GM12878 (cell line): ENCODE results near the gene VARS1. TPM values are rescaled to one million over a fixed set of nuclear protein-coding genes. Genes with fewer than 3 reads are reported as not detected.

Source experiments
- ATAC-seq: fragments of 200-7000 bp; cut with Tn5 transposase; 3 replicates; pipeline ENCODE4 v1.9.1; 2020; ENCODE audit warnings: mild to moderate bottlenecking, moderate library complexity
- BruUV-seq: library from RNA; stranded (reverse); fragments of 400-500 nt; replicated peaks from 2 replicates; lab custom pipeline; 2021; lab: Mats Ljungman, UMichigan
- CTCF ChIA-PET: fragments of 300-600 bp; sonication (Branson Sonifier 250); formaldehyde crosslinking; extraction: SDS; loops from one replicate; lab custom pipeline; 2021; ENCODE audit warnings: inconsistent platforms; lab: Yijun Ruan, JAX
- POLR2A ChIA-PET: fragments of 350-600 bp; formaldehyde crosslinking; extraction: SDS; loops from one replicate; lab custom pipeline; 2021; ENCODE audit warnings: inconsistent platforms; lab: Charles Lee
- RAD21 ChIA-PET: fragments of 300-600 bp; sonication (Branson Sonifier 250); formaldehyde crosslinking; loops from one replicate; lab custom pipeline; 2023; ENCODE audit warnings: antibody characterized with exemption; ENCODE audit not compliant: unreplicated experiment; lab: Charles Lee
- SMC1A ChIA-PET: fragments of 300-600 bp; sonication (Branson Sonifier 250); formaldehyde crosslinking; loops from one replicate; lab custom pipeline; 2023; ENCODE audit not compliant: unreplicated experiment, uncharacterized antibody; lab: Charles Lee
- DNase-seq: peaks from one replicate; pipeline ENCODE4 v3.0.0-alpha.2; 2011; ENCODE audit warnings: low read depth, low spot score
- FAIRE-seq: peaks from 3 replicates; lab custom pipeline; 2011; peaks lifted over from hg19 to GRCh38; lab: Jason Lieb, UNC
- H2AFZ ChIP-seq: 2 replicates; pipeline ENCODE4 v1.6.0; 2011; ENCODE audit warnings: low read depth, low read length, control low read depth; ENCODE audit not compliant: control insufficient read depth
- H3K27ac ChIP-seq: 2 replicates; pipeline ENCODE4 v1.5.1; 2011; ENCODE audit warnings: control low read depth; ENCODE audit not compliant: control insufficient read depth, insufficient read depth
- H3K27me3 ChIP-seq, 2 experiments: replicated peaks in 1 of 2; 2 replicates each; pipeline versions ENCODE4 v1.6.0 to v1.6.1; 2011; ENCODE audit warnings: low read length in 1 of 2; ENCODE audit not compliant: control insufficient read depth in 2 of 2, insufficient read depth in 2 of 2
- H3K36me3 ChIP-seq, 2 experiments: 2 replicates each; pipeline ENCODE4 v1.5.1; 2011; ENCODE audit warnings: low read length in 1 of 2; ENCODE audit not compliant: control insufficient read depth in 2 of 2, insufficient read depth in 2 of 2
- H3K4me1 ChIP-seq: 2 replicates; pipeline ENCODE4 v1.6.1; 2011; ENCODE audit warnings: mild to moderate bottlenecking, low read length, moderate library complexity, mixed read lengths; ENCODE audit not compliant: control insufficient read depth, insufficient read depth
- H3K4me2 ChIP-seq: 2 replicates; pipeline ENCODE4 v1.6.0; 2011; ENCODE audit warnings: control low read depth; ENCODE audit not compliant: control insufficient read depth, insufficient read depth
- H3K4me3 ChIP-seq: fragments of 200-600 bp; sonication (generic); 2 replicates; pipeline ENCODE4 v1.5.1; 2016
- H3K79me2 ChIP-seq: 2 replicates; pipeline ENCODE4 v1.6.0; 2011; ENCODE audit warnings: low read length; ENCODE audit not compliant: control insufficient read depth, insufficient read depth
- H3K9ac ChIP-seq: 2 replicates; pipeline ENCODE4 v1.8.0; 2011; ENCODE audit warnings: low read length, control low read depth, mixed read lengths; ENCODE audit not compliant: control insufficient read depth, insufficient read depth
- H3K9me3 ChIP-seq: replicated peaks from 3 replicates; pipeline ENCODE4 v1.5.1; 2011; ENCODE audit warnings: mild to moderate bottlenecking, low read length; ENCODE audit not compliant: control insufficient read depth, insufficient read depth
- H4K20me1 ChIP-seq: 2 replicates; pipeline ENCODE4 v1.6.0; 2011; ENCODE audit not compliant: control insufficient read depth, insufficient read depth
- CREB1 ChIP-seq: IDR thresholded peaks from 2 replicates; pipeline ENCODE4 v1.6.1; 2012; ENCODE audit warnings: low read depth, mild to moderate bottlenecking, inconsistent platforms
- CUX1 ChIP-seq: IDR thresholded peaks from 2 replicates; pipeline ENCODE4 v1.6.1; 2012; ENCODE audit warnings: improper control_type of control experiment, low read depth, low read length; ENCODE audit not compliant: insufficient replicate concordance
- ESRRA ChIP-seq: IDR thresholded peaks from 2 replicates; pipeline ENCODE4 v1.6.1; 2012; ENCODE audit warnings: mild to moderate bottlenecking, low read length, improper control_type of control experiment
- HSF1 ChIP-seq: fragments of 150-350 bp; IDR thresholded peaks from 2 replicates; pipeline ENCODE4 v1.6.1; 2014; ENCODE audit warnings: mild to moderate bottlenecking, low read depth, low read length
- KLF5 ChIP-seq: fragments of 450-650 bp; IDR thresholded peaks from 2 replicates; pipeline ENCODE4 v1.6.1; 2014; ENCODE audit warnings: mild to moderate bottlenecking; ENCODE audit not compliant: partially characterized antibody
- PAX5 ChIP-seq: IDR thresholded peaks from 2 replicates; pipeline ENCODE4 v1.6.1; 2011; ENCODE audit warnings: low read depth, low read length, borderline replicate concordance
- SMAD1 ChIP-seq: fragments of 450-650 bp; IDR thresholded peaks from 2 replicates; pipeline ENCODE4 v1.6.1; 2018; ENCODE audit warnings: mild to moderate bottlenecking, low read depth; ENCODE audit not compliant: partially characterized antibody
- STAT1 ChIP-seq: fragments of 450-650 bp; conservative IDR thresholded peaks from 2 replicates; pipeline ENCODE4 v1.6.1; 2014; ENCODE audit warnings: antibody characterized with exemption, mild to moderate bottlenecking
- TBL1XR1 ChIP-seq: IDR thresholded peaks from 2 replicates; pipeline ENCODE4 v1.6.1; 2012; ENCODE audit warnings: low read depth, low read length, improper control_type of control experiment
- WRNIP1 ChIP-seq: IDR thresholded peaks from 2 replicates; pipeline ENCODE4 v1.6.1; 2011; ENCODE audit warnings: low read depth, low read length, improper control_type of control experiment, borderline replicate concordance
- ZBTB33 ChIP-seq: fragments of 450-650 bp; IDR thresholded peaks from 2 replicates; pipeline ENCODE4 v1.6.1; 2017; ENCODE audit warnings: mild to moderate bottlenecking
- ZSCAN29 ChIP-seq: fragments of 450-650 bp; IDR thresholded peaks from 2 replicates; pipeline ENCODE4 v1.6.1; 2017; ENCODE audit warnings: mild to moderate bottlenecking, moderate library complexity
- ZZZ3 ChIP-seq: IDR thresholded peaks from 2 replicates; pipeline ENCODE4 v1.6.1; 2011; ENCODE audit warnings: low read depth; ENCODE audit not compliant: control insufficient read depth, insufficient read length
- WGBS: methylation state at CpG from one replicate; pipeline ENCODE4 v1.1.6; 2016; ENCODE audit warnings: low lambda C conversion rate; ENCODE audit not compliant: insufficient replicate concordance, insufficient coverage; ENCODE audit errors: missing lambda C conversion rate; 5-methylcytosine and 5-hydroxymethylcytosine counted together
- in situ Hi-C: fragments of 300-500 bp; cut with MboI; formaldehyde crosslinking; loops from 9 replicates; pipeline ENCODE4 v1.14.3; 2018; ENCODE audit warnings: mixed read lengths
- intact Hi-C: fragments of 100-400 bp; cut with micrococcal nuclease; formaldehyde crosslinking; loops from one replicate; pipeline ENCODE4 v1.14.2; 2022; ENCODE audit not compliant: unreplicated experiment
- polyA plus RNA-seq, 11 experiments: library from polyadenylated mRNA; depleted of rRNA in 4 of 11; unstranded in 6 of 11; stranded (reverse) in 5 of 11; fragments of >200 nt; fragmentation: Nextera tagmentation in 4 of 11; fragmentation: Illumina TruSeq in 1 of 11; extraction: Ambion mirVana in 4 of 11; extraction: Trizol in 1 of 11; gene quantifications; 1 replicate in 1 of 11; 2 replicates in 10 of 11; pipeline versions ENCODE4 v1.2.1 to v1.2.3, GENCODE V29; 2011 to 2016; ENCODE audit warnings: inconsistent platforms in 2 of 11, missing spikeins in 2 of 11, low read depth in 1 of 11
- total RNA-seq, 4 experiments: library from RNA; depleted of rRNA in 3 of 4; stranded (reverse); fragments of >200 nt in 3 of 4; fragmentation: Illumina TruSeq in 1 of 4; extraction: Trizol in 1 of 4; gene quantifications; 2 replicates each; pipeline versions ENCODE4 v1.2.1 to v1.2.3, GENCODE V29; 2013 to 2021

VARS1 gene
- total and polyA plus RNA-seq, 10 of the 15 experiments (the other 5 are each of a cell fraction or from before 2014, with no cell fraction given) = 1.2 to 243 (median 80.7) TPM

GRCh38 chr6:31778193-31778592, 17.4 kb downstream of the VARS1 start:
- ChIA-PET POLR2A (interaction anchor here (1.0 to 3.2 kb wide), 7 partner anchors 12 to 114 kb away, joined by 3 to 12 read pairs (median 5); partner anchors contain the start of genes HSPA1A, HSPA1L, LSM2 and VARS1), RAD21 (interaction anchor here (1.1 to 2.1 kb wide), 2 partner anchors 18 to 52 kb away, joined by 3 to 8 read pairs; no protein-coding TSS in a partner anchor), SMC1A (interaction anchor here (1.1 to 1.2 kb wide), 4 partner anchors 8 to 83 kb away, joined by 3 to 6 read pairs (median 4); partner anchors contain the start of gene VARS1), CTCF (interaction anchor here (1.9 to 4.1 kb wide), 3 partner anchors 10 to 17 kb away, joined by 6 to 12 read pairs (median 8); partner anchors contain the start of gene VARS1)
- Histone ChIP-seq H3K4me2 (no peak overlapping the region), H3K79me2 (no peaks in the 10 kb centered on the region), H3K9me3 (no peaks in the 10 kb centered on the region), H3K4me1 (peaks cover 18% of the 10 kb centered on the region), H3K36me3 (peaks cover 0 to 34% of the 10 kb centered on the region in 2 experiments; a peak in 3 of 4 replicates), H2AFZ (no peak overlapping the region), H3K9ac (no peak overlapping the region), H4K20me1 (no peaks in the 10 kb centered on the region), H3K27me3 (no peaks in the 10 kb centered on the region), H3K4me3 (no peak overlapping the region), H3K27ac (no peak overlapping the region)
- in situ Hi-C loops = no loop called here
- no peak for ATAC-seq
- intact Hi-C loops = loop anchor here (10.0 kb wide), 1 partner anchor 47 kb away; the partner anchor contains the start of gene HSPA1B
- DNase-seq = no peak
- 91% methylated on average over 5 of the region's 5 CpGs for WGBS
- BruUV-seq = no TSS peak
- FAIRE-seq = no peak
- no peak for TF ChIP-seq CUX1
- TF ChIP-seq TBL1XR1 = no peak
- TF ChIP-seq PAX5 = no peak
- TF ChIP-seq HSF1 = no peak
- TF ChIP-seq KLF5 = no peak
- no peak for TF ChIP-seq ZBTB33
- TF ChIP-seq CREB1 = no peak
- no peak for TF ChIP-seq WRNIP1
- TF ChIP-seq ZZZ3 = no peak
- no peak for TF ChIP-seq ESRRA
- no peak for TF ChIP-seq SMAD1
- TF ChIP-seq STAT1 = no peak
- no peak for TF ChIP-seq ZSCAN29
